Neural progenitor cell (in vitro differentiated cells): ENCODE results near the gene EFNB2. TPM values are rescaled to one million over a fixed set of nuclear protein-coding genes. Genes with fewer than 3 reads are reported as not detected.
A peak's percentile ranks its signal among the peaks of the same experiment; 100 is the strongest.

Source experiments
- DNase-seq: peaks from one replicate; pipeline ENCODE4 v3.0.0-alpha.2; 2016; ENCODE audit warnings: low spot score
- H2AFZ ChIP-seq: fragments of 200-600 bp; sonication (generic); replicated peaks from 2 replicates; pipeline ENCODE4 v1.6.1; 2016; ENCODE audit warnings: antibody characterized with exemption
- H3F3A ChIP-seq: fragments of 200-600 bp; sonication (generic); 2 replicates; pipeline ENCODE4 v1.6.1; 2016; ENCODE audit warnings: antibody characterized with exemption, low read depth
- H3K27ac ChIP-seq: fragments of 200-600 bp; sonication (generic); 2 replicates; pipeline ENCODE4 v1.5.1; 2016; ENCODE audit warnings: mild to moderate bottlenecking
- H3K27me3 ChIP-seq: fragments of 200-600 bp; sonication (generic); 2 replicates; pipeline ENCODE4 v1.6.1; 2016; ENCODE audit warnings: mild to moderate bottlenecking, moderate library complexity
- H3K36me3 ChIP-seq: fragments of 200-600 bp; sonication (generic); 2 replicates; pipeline ENCODE4 v1.5.1; 2016
- H3K4me1 ChIP-seq: fragments of 200-600 bp; sonication (generic); 2 replicates; pipeline ENCODE4 v1.6.1; 2016; ENCODE audit warnings: mixed run types
- H3K4me2 ChIP-seq: fragments of 200-600 bp; sonication (generic); 2 replicates; pipeline ENCODE4 v1.6.1; 2016
- H3K4me3 ChIP-seq: fragments of 200-600 bp; sonication (generic); 2 replicates; pipeline ENCODE4 v1.5.1; 2016
- H3K79me2 ChIP-seq: fragments of 200-600 bp; sonication (generic); 2 replicates; pipeline ENCODE4 v1.6.1; 2016; ENCODE audit warnings: low read depth
- H3K9ac ChIP-seq: fragments of 200-600 bp; sonication (generic); 2 replicates; pipeline ENCODE4 v1.6.1; 2016
- H3K9me3 ChIP-seq: fragments of 200-600 bp; sonication (generic); 2 replicates; pipeline ENCODE4 v1.5.1; 2016; ENCODE audit warnings: low read depth
- H4K20me1 ChIP-seq: fragments of 200-600 bp; sonication (generic); 2 replicates; pipeline ENCODE4 v1.6.1; 2016; ENCODE audit warnings: low read depth
- H3K27ac Mint-ChIP-seq: 3 replicates; pipeline ENCODE4 v1.8.0; 2021; ENCODE audit warnings: mixed read lengths
- H3K27me3 Mint-ChIP-seq: 2 replicates; pipeline ENCODE4 v1.8.0; 2022; ENCODE audit warnings: low read depth, mild to moderate bottlenecking, inconsistent platforms, moderate library complexity, mixed read lengths; ENCODE audit not compliant: insufficient read depth
- H3K36me3 Mint-ChIP-seq: 3 replicates; pipeline ENCODE4 v1.8.0; 2021; ENCODE audit warnings: mixed read lengths
- H3K4me1 Mint-ChIP-seq: 3 replicates; pipeline ENCODE4 v1.8.0; 2021; ENCODE audit warnings: mixed read lengths
- H3K4me3 Mint-ChIP-seq: 3 replicates; pipeline ENCODE4 v1.8.0; 2021; ENCODE audit warnings: mild to moderate bottlenecking, moderate library complexity, mixed read lengths
- H3K9me3 Mint-ChIP-seq: 3 replicates; pipeline ENCODE4 v1.8.0; 2020; ENCODE audit warnings: mixed read lengths
- EZH2 ChIP-seq: fragments of 200-600 bp; sonication (generic); IDR thresholded peaks from 2 replicates; pipeline ENCODE4 v1.6.1; 2017; ENCODE audit warnings: antibody characterized with exemption, mild to moderate bottlenecking, moderate library complexity
- EZH2phosphoT487 ChIP-seq: fragments of 200-600 bp; sonication (generic); IDR thresholded peaks from 2 replicates; pipeline ENCODE4 v1.6.1; 2017; ENCODE audit warnings: antibody characterized with exemption
- total RNA-seq: library from RNA; depleted of rRNA; stranded (reverse); fragments of >200 nt; gene quantifications from 2 replicates; pipeline ENCODE4 v1.2.3, GENCODE V29; 2015; ENCODE audit warnings: low replicate concordance
- TF ChIP-seq, protein P1 (sequence below): fragments of 200-600 bp; sonication (generic); IDR thresholded peaks from 2 replicates; pipeline ENCODE4 v1.5.1; 2017; ENCODE audit warnings: antibody characterized with exemption, mild to moderate bottlenecking

EFNB2 gene
- total RNA-seq, 1 donor from 2014 or later: 101 TPM

DNA sequence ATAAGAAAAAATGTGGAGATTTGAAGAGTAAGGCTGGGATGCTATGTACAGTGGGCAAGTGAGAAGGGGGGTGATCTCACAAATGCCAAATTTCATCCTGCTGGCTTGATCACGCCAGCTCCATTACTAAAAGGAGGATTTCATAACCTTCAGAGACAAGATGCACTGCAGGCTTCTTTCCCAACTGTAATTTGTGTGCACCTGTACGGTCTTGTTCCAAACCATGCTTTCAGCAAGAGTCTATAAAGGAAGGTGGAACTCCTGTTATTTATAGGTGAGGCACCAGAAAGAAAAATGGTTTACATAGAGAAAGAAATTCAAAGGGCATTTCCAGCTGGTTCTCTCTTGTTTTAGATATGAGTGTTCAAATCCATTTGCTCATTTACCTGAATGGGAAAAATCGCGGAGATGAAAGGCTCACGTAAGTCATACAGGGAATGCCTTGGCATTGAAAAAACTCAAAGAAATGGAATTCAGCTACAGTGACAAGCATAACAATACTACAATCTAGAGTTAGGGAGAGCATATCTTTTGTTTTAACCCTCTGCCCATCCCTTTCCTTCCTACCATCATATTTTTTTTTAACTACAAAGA, 13.3 kb downstream of the EFNB2 start:
- no peak for DNase-seq
- TF ChIP-seq EZH2phosphoT487: no peak
- TF ChIP-seq, protein P1, sequence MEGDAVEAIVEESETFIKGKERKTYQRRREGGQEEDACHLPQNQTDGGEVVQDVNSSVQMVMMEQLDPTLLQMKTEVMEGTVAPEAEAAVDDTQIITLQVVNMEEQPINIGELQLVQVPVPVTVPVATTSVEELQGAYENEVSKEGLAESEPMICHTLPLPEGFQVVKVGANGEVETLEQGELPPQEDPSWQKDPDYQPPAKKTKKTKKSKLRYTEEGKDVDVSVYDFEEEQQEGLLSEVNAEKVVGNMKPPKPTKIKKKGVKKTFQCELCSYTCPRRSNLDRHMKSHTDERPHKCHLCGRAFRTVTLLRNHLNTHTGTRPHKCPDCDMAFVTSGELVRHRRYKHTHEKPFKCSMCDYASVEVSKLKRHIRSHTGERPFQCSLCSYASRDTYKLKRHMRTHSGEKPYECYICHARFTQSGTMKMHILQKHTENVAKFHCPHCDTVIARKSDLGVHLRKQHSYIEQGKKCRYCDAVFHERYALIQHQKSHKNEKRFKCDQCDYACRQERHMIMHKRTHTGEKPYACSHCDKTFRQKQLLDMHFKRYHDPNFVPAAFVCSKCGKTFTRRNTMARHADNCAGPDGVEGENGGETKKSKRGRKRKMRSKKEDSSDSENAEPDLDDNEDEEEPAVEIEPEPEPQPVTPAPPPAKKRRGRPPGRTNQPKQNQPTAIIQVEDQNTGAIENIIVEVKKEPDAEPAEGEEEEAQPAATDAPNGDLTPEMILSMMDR: no peak
- TF ChIP-seq EZH2: no peak
- Mint-ChIP-seq H3K4me1 (peaks cover 79% of the 10 kb centered on the region), H3K27me3 (no peaks in the 10 kb centered on the region), H3K9me3 (peaks cover 8% of the 10 kb centered on the region), H3K36me3 (peaks cover 54% of the 10 kb centered on the region), H3K27ac (no peak overlapping the region), H3K4me3 (no peak overlapping the region)
- Histone ChIP-seq H3K4me3 (no peak overlapping the region), H3K79me2 (peaks cover 100% of the 10 kb centered on the region), H3K9me3 (no peaks in the 10 kb centered on the region), H3K4me2 (peak overlapping the region; percentile 5), H3K4me1 (peaks cover 77% of the 10 kb centered on the region), H3K36me3 (no peaks in the 10 kb centered on the region), H3K27me3 (no peaks in the 10 kb centered on the region), H3K9ac (no peak overlapping the region), H4K20me1 (peaks cover 100% of the 10 kb centered on the region), H2AFZ (no peak overlapping the region), H3K27ac (no peak overlapping the region), H3F3A (no peaks in the 10 kb centered on the region)

DNA sequence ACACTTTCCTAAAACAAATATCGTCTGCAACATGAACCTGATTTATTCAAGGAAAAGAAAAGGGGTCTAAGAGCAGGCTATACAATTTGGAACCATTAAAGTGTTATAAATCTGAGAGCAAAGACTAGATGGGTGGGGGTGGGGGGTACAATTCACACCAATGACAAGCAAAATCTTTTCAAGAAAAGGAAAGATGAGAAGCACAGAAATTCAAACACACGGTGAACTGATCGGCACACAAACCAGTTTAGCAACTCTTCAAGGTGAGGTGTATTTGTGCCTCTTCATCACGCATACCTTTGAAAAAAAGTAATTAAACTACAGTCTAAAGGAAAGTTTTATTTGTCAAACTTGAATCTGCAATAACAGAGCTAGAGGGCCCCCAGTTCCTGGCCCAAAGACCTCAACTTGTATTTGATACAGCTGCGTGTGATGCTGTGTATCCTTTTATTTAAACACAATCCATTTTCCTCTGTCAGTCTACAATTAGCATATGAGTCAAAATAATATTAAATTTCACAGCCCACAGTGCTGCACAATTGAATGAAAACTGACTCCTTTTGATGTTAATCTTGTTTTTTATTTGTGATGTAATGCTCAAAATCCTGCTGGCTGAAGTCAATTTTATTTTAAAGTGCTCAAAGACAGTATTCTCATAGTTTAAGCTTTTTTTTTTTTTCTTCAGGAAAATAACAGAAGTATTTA, 14.2 kb downstream of the EFNB2 start:
- Mint-ChIP-seq H3K4me1 (peaks cover 79% of the 10 kb centered on the region), H3K27ac (no peak overlapping the region), H3K4me3 (no peak overlapping the region), H3K9me3 (peaks cover 11% of the 10 kb centered on the region), H3K36me3 (peaks cover 56% of the 10 kb centered on the region), H3K27me3 (no peaks in the 10 kb centered on the region)
- Histone ChIP-seq H4K20me1 (peaks cover 100% of the 10 kb centered on the region), H3K9me3 (no peaks in the 10 kb centered on the region), H3K4me2 (peak overlapping the region; percentile 5), H3F3A (no peaks in the 10 kb centered on the region), H3K79me2 (peaks cover 100% of the 10 kb centered on the region), H3K4me3 (no peak overlapping the region), H3K27me3 (no peaks in the 10 kb centered on the region), H3K4me1 (peaks cover 77% of the 10 kb centered on the region), H2AFZ (no peak overlapping the region), H3K27ac (no peak overlapping the region), H3K9ac (no peak overlapping the region), H3K36me3 (no peaks in the 10 kb centered on the region)
- DNase-seq: no peak
- no peak for TF ChIP-seq EZH2
- TF ChIP-seq EZH2phosphoT487: no peak
- TF ChIP-seq, protein P1: no peak

DNA sequence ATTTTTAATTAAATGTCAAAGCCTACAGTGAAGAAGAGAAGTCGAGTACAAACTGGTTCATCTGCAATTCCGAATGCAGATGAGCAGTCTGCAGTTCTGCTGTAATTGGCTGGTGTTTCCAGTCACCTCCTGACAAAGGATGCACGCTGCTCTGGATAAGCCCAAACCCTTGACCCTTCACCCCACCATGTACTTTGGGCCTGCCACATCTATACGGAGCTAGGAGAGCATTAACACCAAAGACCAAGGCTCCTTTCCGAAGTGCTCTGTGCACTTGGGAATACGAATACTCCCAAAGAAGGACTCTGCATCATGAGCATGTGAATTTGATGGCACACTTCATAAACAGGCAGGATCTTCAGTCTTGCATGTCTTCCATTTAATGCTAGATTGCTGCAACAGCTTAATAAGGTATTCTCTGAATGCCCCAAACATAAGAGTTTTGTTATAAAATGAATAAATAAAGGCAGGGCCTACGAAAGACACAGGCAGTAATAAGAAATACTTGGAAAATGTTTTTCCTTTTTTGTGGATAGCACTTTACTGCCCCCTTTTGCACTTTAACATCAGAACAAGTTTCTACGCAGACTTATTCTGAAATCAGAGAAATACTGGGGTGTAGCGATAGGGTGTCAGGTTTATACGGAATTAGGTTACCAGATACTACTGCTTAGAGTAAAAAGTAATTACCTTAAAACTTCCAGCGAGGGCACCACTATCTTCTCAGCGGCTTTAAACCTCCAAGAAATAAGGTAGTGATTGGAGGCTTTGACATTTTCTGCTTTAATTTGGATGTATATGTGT, 15.0 kb downstream of the EFNB2 start:
- H3K27ac Mint-ChIP-seq: peak overlapping the region; percentile 42

More for the DNA sequence above, 15.0 kb downstream of the EFNB2 start:
- H3K9me3 Mint-ChIP-seq: peaks cover 11% of the 10 kb centered on the region
- H3F3A ChIP-seq: peaks cover 6% of the 10 kb centered on the region
- H3K4me3 Mint-ChIP-seq: no peak overlapping the region
- H4K20me1 ChIP-seq: peaks cover 100% of the 10 kb centered on the region
- no peak overlapping the region for H3K4me3 ChIP-seq
- H3K27ac ChIP-seq: no peak overlapping the region
- peaks cover 77% of the 10 kb centered on the region for H3K4me1 ChIP-seq
- peaks cover 76% of the 10 kb centered on the region for H3K4me1 Mint-ChIP-seq
- H3K36me3 ChIP-seq: no peaks in the 10 kb centered on the region
- no peaks in the 10 kb centered on the region for H3K27me3 ChIP-seq
- no peak overlapping the region for H2AFZ ChIP-seq
- DNase-seq: peak; percentile 52
- TF ChIP-seq EZH2phosphoT487: no peak
- TF ChIP-seq, protein P1: peak; percentile 39
- H3K9me3 ChIP-seq: no peaks in the 10 kb centered on the region
- H3K4me2 ChIP-seq: peak overlapping the region; percentile 14
- no peaks in the 10 kb centered on the region for H3K27me3 Mint-ChIP-seq
- H3K9ac ChIP-seq: no peak overlapping the region
- peaks cover 57% of the 10 kb centered on the region for H3K36me3 Mint-ChIP-seq
- peaks cover 100% of the 10 kb centered on the region for H3K79me2 ChIP-seq
